GM21619 (cell line): ENCODE data around the gene RETREG3.
A peak's percentile ranks its signal among the peaks of the same experiment; 100 is the strongest.

Source experiments
- ATAC-seq: cut with Tn5 transposase; IDR thresholded peaks from one replicate; pipeline ENCODE4 v1.9.1; 2021; ENCODE audit not compliant: unreplicated experiment

Gene RETREG3

DNA sequence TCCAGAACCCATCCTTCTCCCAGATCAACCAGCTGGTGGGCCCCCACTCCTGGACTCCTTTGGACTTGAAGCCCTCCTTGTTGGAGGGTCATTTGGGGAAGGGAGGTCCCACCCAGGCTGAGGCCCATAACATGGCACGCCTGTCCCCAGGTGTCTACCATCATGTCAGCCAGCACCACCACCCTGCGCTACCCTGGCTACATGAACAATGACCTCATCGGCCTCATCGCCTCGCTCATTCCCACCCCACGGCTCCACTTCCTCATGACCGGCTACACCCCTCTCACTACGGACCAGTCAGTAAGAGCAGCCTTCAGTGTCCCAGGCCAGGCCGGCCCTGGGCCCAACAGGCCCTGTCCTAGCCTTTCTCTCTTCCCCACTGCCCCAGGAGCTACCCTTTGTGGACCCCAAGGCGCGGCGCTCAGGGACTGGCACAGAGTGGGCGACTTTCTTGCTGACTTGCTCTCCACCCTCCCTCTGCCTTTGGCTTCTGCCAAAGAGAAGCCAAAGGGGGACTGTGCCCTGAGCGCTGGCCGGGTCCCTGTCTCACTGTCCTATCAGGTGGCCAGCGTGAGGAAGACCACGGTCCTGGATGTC lies 4.6 kb upstream of the RETREG3 start:
- ATAC-seq, result no peak

DNA sequence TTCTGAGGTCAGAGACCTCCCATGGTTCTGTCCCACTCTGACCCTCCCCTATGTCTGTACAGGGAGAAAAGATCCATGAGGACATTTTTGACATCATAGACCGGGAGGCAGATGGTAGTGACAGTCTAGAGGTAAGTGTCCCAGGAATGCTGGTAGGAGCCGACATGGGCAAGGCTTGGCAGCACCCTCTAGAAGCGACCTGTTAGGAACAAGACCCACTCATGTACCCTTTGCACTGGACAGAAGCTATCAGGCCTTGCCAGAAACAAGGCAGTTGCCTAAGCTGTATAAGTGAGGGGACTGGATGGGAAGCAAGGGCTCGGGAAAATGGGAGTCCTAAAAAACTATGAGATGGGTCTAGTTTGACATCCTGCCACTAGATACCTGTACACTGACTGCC lies 2.8 kb upstream of the RETREG3 start:
- no peak for ATAC-seq

DNA sequence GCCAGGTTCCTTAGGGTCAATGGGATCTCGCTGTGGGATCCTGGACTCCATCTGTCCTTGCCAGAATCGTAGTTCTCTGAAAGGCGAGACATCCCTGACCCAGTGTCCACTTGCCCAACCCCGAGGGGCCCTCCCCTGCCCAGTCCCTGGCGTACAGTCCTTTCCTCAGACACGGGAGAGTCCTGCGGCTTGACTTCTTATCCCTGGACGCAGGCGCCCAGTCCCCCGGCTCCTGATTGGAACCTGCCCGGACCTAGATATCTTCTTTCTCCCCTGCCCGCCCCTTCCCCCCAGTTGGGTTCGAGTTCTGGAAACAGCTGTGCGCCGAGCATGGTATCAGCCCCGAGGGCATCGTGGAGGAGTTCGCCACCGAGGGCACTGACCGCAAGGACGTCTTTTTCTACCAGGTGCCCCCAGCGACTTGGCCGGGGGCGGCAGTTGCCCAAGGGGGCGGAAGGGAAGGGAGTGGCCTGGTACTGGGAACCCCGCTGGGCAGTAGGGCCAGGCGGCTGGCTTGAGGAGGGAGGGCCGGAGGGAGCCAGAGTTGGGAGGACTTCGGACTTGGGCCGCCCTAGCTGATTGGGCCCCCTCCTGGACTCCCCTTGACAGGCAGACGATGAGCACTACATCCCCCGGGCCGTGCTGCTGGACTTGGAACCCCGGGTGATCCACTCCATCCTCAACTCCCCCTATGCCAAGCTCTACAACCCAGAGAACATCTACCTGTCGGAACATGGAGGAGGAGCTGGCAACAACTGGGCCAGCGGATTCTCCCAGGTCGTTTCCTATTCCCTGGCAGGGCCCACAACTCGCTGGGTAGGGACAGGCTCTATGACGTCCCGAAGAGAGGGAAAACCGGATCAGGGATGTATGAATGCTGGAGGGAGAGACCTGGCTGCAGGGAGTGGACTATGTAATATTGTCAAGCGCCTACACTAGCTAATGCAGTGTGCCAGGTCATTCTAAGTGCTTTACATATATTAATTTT lies 934 bp upstream of the RETREG3 start:
- ATAC-seq, result peak; percentile 4

- ATAC-seq, result peak; percentile 33
Measured at GRCh38 chr17:42608305-42609181, 631 bp downstream of the RETREG3 start.

DNA sequence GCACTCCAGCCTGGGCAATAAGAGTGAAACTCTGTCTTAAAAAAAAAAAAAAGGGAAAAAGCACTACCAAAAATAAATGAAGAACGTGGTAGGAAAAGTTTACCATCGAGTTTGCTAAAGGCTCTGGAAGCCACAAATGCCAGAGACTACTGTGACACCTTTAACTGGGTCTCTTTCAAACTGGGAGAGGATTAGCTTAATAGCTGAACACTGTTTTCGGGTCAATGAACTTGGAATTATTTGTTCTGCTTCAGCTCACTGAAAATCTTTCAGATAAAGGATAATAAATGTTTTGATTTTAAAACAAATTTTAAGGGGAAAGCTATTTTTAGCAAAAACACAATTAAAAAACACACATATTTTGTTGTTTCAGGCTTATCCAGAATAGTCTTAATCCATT lies 1.4 kb downstream of the RETREG3 start:
- ATAC-seq, result no peak

- ATAC-seq, result no peak
Measured at GRCh38 chr17:42603318-42603717, 5.9 kb downstream of the RETREG3 start.

- ATAC-seq, result no peak
Measured at GRCh38 chr17:42598905-42599304, 10.3 kb downstream of the RETREG3 start.

DNA sequence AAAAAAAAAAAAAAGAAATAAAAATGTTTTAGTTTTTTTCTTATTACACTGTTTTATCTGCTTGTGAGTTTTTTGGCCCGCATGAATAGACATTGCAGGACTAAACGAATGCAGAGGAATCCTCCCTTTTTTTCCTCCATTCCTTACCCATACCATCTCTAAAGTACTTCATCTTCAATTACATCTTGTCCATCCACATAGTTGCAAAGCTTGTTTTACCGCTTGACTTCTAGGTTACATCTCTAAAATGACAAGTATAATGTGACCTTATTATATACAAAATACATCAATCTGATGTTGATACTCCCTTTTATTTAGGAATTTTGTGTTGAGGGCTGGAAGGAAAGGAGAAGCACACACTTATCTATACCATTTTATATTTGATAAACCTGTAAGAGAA lies 12.8 kb downstream of the RETREG3 start:
- no peak for ATAC-seq

- ATAC-seq, result no peak
Measured at GRCh38 chr17:42591411-42591810, 17.8 kb downstream of the RETREG3 start.

DNA sequence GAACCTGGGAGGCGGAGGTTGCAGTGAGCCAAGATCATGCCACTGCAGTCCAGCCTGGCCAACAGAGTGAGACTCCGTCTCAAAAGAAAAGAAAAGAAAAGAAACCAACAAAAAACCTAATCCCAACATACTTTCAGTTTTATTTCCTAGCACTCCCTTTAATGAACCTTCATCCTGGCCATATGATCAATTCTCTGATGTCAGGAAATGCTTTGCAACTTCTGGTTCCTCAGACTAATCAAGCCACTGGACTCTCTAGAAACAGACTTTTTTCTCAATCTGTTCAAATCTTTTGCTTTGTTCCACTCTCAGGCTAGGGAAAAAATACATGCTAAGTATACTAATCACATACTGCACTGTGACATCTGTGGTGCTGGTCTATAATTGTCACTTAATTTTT lies 18.3 kb downstream of the RETREG3 start:
- no peak for ATAC-seq

DNA sequence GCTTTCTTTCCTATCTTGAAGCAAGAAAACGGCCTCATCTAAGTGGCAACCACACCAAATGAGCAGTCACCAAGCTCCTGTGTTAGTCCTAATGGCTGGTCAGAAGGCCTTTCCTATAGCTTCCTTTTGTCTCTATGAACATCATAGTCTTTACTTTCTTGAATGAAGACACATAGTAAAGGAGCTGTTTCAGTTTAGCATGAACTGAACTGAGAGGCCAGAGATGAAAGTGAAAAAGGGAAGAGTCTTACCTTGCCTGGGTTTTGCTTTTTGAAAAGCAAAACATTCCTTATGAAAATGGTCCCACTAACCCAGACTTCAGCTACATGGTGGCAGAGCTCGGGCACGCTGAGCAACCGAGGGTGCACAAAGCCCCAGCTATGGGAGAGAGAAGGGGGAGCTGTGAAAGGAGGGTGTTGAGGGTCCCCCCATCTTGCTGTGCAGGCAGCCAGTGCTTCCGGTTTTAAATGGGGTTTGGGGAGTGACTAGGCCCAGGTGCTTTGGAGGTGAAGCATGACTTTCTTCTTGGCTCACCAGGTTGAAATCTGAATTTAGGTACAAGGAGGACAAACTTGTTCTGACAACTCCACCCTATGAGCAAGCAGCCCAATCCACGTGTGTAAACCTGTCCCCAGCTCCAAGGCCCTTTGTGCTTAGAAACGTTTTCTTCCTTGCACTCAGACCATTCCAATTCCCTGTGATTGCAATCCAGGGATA lies 22.5 kb downstream of the RETREG3 start:
- no peak for ATAC-seq

DNA sequence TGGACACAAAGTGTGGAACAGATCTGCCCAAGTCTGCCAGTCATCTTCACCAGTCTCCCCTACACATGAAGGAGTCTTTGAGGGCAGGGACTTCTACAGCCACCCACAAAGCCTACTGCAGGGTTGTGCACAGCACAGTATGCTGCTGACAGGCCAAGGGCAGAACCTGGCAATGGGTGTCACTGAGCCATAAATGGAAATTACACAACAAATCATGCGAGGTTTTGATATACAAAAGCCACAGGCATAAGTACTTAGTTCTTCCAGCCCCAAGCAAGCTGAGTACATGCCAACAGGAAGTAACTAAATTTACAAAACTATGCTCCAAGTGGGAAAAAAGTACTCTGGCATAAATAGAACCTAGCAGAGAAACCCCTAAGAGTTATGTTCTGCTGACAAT lies 23.8 kb downstream of the RETREG3 start:
- no peak for ATAC-seq

DNA sequence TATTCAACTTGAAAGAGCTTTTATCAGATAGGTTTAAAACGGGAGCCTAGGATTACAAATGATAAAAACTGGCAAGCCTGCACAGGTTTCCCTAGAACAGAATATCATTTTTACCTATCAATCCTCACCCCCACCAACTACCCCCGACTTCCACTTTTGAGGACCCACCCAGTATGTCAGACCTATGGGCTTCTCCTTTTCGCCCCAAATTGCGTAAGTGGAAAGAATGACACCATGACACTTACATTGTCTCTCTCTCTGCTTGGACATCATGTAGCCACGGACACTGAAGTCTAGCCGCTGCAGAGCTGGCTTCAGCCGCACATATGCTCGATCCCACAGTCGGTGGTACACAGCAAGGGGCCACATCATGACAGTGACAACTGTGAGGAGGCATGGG lies 24.3 kb downstream of the RETREG3 start:
- ATAC-seq, result no peak

GRCh38 chr17:42581744-42582270 lies 27.4 kb downstream of the RETREG3 start:
- ATAC-seq, result no peak

DNA sequence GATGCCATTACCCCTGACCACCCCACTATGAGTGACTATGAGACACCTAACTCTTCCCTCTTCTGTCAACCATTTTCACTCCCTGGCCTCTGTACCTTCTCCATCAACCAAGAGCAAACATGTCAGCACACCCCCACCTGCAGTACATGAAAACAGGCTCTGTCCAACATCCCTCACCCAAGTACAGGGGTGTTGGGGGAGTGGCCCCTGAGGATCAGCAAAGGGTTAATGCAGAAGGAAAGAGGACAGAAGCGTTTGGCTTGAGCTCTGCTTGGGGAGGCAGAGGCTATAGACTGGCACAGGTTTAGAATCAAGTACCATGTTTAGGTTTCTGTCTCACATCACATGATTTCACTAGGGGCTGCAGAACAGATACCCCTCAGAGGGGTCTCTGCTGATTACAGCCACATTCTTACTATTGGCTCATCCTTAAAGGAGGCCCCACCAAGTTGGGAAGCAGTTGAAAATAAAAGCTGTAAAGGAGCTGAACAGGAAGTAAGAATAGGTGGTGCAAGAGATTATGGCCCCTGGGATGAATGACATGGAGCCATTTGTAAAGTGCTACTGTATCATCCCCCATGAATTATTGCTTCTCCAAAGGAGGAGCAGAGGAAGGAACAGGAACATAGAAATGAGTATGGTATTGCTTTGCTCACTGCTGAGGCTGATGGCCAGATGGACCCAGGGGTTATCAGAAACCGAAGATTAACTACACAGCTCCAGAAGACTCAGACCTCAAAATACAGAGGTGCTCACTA lies 29.2 kb downstream of the RETREG3 start:
- ATAC-seq, result no peak

DNA sequence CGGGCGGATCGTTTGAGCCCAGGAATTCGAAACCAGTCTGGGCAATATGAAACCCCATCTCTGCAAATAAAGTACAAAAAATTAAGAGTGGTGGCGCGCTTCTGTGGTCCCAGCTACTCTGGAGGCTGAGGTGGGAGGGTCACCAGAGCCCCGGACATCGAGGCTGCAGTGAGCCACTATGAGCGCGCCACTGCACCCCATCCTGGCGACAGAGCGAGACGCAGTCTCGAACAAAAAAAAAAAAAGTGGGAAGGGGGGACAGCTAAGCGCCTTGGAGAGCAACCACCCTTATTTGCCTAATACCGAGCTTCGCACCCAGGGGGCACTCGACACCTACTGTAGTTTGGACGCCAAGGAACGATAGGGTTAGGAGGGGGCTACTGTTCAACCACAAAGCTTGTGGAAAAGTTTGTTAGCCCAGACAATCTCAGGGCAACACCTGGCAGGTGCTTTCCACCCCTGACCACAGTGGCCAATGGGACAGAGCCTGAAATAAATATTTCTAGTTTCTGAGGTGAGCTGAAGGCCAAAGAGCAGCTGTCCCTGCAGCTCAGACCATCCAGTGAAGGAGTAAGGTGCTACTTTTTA lies 30.8 kb downstream of the RETREG3 start:
- peak; percentile 45 for ATAC-seq

DNA sequence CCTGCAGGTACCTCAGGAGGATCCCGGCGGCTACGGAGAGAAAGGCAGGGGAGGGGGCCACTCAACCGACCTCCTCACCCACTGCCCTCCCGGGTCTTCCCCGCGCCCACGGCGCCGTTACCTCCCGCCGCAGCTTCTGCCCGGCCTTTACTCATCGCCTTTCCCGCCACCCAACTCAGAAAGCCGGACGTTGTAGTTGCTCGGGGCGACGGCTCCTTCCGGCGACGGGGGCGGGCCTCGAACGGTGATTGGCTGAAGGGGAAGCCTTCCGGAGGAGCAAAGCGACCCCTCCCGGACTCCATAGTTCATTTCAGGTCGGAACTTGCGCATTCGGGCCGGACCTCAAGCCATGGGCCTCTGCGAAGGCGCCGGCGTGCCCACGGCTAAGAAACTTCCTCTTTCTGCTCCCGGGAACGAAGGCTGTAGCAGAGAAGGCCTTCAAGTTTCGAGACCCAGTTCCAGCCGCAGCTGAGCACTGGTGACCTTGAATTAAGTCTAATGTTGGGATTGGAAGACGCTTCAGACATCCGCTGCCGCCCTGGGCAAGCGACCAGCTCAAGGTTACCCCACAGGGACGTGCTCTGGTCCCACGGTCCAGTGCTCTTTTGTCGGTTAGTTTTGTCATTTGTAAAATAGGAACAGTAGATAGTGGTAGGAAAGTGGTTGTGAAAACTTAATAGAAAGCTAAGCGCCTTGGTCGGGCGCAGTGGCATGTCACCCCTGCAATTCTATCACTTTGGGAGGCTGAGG lies 31.5 kb downstream of the RETREG3 start, which contains the start of gene PSMC3IP:
Gene PSMC3IP (minus strand): TSS at position 198 of the 750 bp plus-strand sequence. CDS start 43 bp downstream, at position 155.
- peak; percentile 56 for ATAC-seq

GRCh38 chr17:42577140-42577531 lies 32.0 kb downstream of the RETREG3 start:
- ATAC-seq, result no peak

DNA sequence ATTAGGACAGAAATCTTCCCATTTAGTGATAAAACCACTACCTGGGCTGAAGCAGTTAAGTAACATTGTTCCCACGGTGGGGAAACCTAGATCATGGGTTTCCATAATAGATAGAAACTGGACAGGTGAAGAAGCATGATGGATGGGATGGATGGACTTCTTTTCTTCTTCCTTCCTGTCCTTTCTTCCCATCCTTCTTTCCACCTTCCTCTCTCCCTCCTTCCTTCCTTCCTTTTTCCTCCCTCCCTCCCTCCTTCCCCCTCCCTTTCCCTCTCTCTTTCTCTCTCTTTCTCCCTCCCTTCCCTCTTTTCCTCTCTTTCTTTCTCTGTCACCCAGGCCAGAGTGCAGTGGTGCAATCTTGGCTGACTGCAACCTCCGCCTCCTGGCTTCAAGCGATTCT lies 34.7 kb downstream of the RETREG3 start:
- ATAC-seq, result no peak
